Iris pigment epithelial cell (primary cell): ENCODE data around the gene PGM2L1.

ENCODE experiments used
- DNase-seq: peaks from one replicate; pipeline ENCODE4 v3.0.0-alpha.2; 2011; ENCODE audit warnings: low read depth

The PGM2L1 gene

GRCh38 chr11:74299015-74299414 is 99.2 kb downstream of the PGM2L1 start:
- DNase-seq, result no peak

GRCh38 chr11:74297484-74297883 is 100.7 kb downstream of the PGM2L1 start:
- no peak for DNase-seq

GRCh38 chr11:74288911-74289310 is 109.3 kb downstream of the PGM2L1 start:
- DNase-seq, result peak; percentile 70

GRCh38 chr11:74288161-74288560 is 110.1 kb downstream of the PGM2L1 start:
- peak; percentile 98 for DNase-seq

- DNase-seq, result no peak
Observed at GRCh38 chr11:74284466-74284865, 113.8 kb downstream of the PGM2L1 start.

GRCh38 chr11:74283580-74284180 is 114.6 kb downstream of the PGM2L1 start:
- no peak for DNase-seq

GRCh38 chr11:74282914-74283371 is 115.3 kb downstream of the PGM2L1 start:
- no peak for DNase-seq

GRCh38 chr11:74282421-74282820 is 115.8 kb downstream of the PGM2L1 start:
- no peak for DNase-seq

GRCh38 chr11:74280494-74280893 is 117.7 kb downstream of the PGM2L1 start:
- no peak for DNase-seq
